ENCODE measurements around the gene LOXL1.

LOXL1 gene

DNA sequence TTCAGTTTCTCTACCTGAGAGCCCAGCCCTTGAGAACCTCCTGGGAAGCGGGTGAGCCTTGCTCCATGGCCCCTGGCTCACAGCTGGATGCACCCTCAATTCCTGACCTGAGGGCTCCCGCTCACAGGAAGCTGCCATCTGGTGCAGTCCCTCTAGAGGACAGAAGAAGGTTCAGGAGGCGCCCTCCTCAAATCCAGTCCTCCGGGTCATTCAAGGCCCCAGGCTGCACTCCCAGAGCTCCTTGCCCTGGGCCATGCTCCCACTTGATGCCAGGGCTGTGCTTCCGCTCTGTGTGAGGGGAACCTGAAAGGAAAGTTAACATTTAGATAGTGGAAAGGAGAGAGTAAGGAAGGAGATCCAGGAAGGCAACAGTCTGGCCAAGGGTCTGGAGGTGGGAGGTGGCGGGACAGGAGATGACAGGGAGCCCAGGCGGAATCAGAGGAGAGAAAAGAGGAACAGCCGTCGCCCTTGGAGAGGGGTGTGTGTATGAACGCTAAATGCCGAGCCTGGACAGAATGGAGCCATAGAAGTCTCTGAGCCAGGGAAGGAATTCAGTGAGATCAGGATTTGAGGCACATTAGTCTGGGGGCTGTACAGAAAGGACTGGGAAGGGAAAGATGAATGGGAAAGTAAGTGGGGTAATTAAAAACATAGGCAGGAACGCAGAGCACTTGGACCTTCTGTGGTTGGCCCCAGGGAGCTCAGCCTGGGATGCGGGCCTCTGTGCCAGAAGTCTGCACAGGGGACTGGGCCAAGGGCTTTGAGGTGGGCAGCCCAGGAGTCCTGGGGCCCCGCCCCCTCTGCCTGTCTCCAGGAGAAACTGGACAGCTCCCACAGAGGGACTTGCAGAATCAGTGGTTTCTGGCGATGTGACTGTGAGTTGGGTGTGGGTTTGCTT, 26.8 kb upstream of the LOXL1 start:
- no peak for ATAC-seq (ENCODE audit: insufficient read depth, low read depth)
- no peak overlapping the region for H2AFZ ChIP-seq (ENCODE audit: low read depth, low read length)

DNA sequence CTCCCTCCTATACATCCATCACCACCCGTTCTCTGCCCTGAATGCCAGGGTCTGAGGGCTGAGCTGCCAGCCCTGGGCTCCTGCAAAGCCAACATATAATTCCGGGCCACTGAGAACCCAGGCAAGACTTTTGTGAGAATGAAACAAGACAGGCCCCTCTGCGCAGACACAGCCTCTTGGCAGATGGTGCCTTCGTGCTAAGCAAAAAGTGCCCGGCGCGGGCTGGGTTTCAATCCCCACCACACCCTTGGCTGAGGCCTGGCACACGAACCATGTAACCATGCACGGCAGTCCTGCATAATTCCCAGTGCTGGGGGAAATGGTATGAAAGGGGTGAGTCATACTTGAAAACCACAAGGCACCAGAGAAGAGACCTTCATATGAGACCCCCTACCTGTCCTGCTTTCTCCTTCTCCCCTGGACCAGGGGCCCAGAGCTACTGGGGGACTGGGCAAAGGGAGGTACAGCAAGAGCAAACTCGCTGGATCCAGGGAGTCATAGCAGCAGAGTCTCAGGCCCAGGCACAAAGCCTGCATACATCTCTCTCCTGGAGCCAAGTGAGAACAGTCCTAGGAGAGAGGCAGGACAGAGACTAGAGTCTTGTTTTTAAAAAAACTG, 26.1 kb upstream of the LOXL1 start:
- H3K9me3 ChIP-seq (ENCODE audit: insufficient read depth, low read length, severe bottlenecking): no peaks in the 10 kb centered on the region
- H3K9ac ChIP-seq (ENCODE audit: low read depth, low read length): no peak overlapping the region
- H3K4me3 ChIP-seq (ENCODE audit: low read depth in 1 of 2, low read length in 2 of 2): no peak overlapping the region
- H2AFZ ChIP-seq (ENCODE audit: low read depth, low read length): no peak overlapping the region
- H3K4me1 ChIP-seq (ENCODE audit: insufficient read depth, low read length): no peaks in the 10 kb centered on the region
- H3K27me3 ChIP-seq (ENCODE audit: insufficient read depth, low read length, poor library complexity): peaks cover 10% of the 10 kb centered on the region
- ATAC-seq (ENCODE audit: insufficient read depth, low read depth) (no peak; the same call in 2 of the 3 replicates), DNase-seq (no peak)
- H4K20me1 ChIP-seq (ENCODE audit: insufficient read depth, low read length): no peaks in the 10 kb centered on the region; the same call in 1 of the 2 replicates
- H3K79me2 ChIP-seq (ENCODE audit: insufficient read depth, low read length): no peaks in the 10 kb centered on the region
- no peaks in the 10 kb centered on the region for H3K36me3 ChIP-seq (ENCODE audit: insufficient read depth, low read length)
- H3K4me2 ChIP-seq (ENCODE audit: insufficient read depth, low read length): no peak overlapping the region
- no peak for TF ChIP-seq CTCF (IDR thresholded peaks at IDR 0.05; ENCODE audit: borderline replicate concordance, extremely low read depth, low read length, poor library complexity, severe bottlenecking)
- no peak for TF ChIP-seq EZH2 (IDR thresholded peaks at IDR 0.05; ENCODE audit: borderline replicate concordance, low read depth, low read length, severe bottlenecking)
- no peak overlapping the region for H3K27ac ChIP-seq (ENCODE audit: low read length)

More for the DNA sequence above, 26.8 kb upstream of the LOXL1 start:
- no peak for DNase-seq
- H3K4me1 ChIP-seq (ENCODE audit: insufficient read depth, low read length): no peaks in the 10 kb centered on the region
- H3K27ac ChIP-seq (ENCODE audit: low read length): no peak overlapping the region
- H3K4me3 ChIP-seq (ENCODE audit: low read depth in 1 of 2, low read length in 2 of 2): no peak overlapping the region
- no peak overlapping the region for H3K4me2 ChIP-seq (ENCODE audit: insufficient read depth, low read length)
- TF ChIP-seq CTCF (IDR thresholded peaks at IDR 0.05; ENCODE audit: borderline replicate concordance, extremely low read depth, low read length, poor library complexity, severe bottlenecking): no peak
- no peak for TF ChIP-seq EZH2 (IDR thresholded peaks at IDR 0.05; ENCODE audit: borderline replicate concordance, low read depth, low read length, severe bottlenecking)
- no peaks in the 10 kb centered on the region for H3K36me3 ChIP-seq (ENCODE audit: insufficient read depth, low read length)
- no peaks in the 10 kb centered on the region; the same call in 1 of the 2 replicates for H4K20me1 ChIP-seq (ENCODE audit: insufficient read depth, low read length)
- peaks cover 7% of the 10 kb centered on the region for H3K27me3 ChIP-seq (ENCODE audit: insufficient read depth, low read length, poor library complexity)
- H3K79me2 ChIP-seq (ENCODE audit: insufficient read depth, low read length): no peaks in the 10 kb centered on the region
- H3K9ac ChIP-seq (ENCODE audit: low read depth, low read length): no peak overlapping the region
- no peaks in the 10 kb centered on the region for H3K9me3 ChIP-seq (ENCODE audit: insufficient read depth, low read length, severe bottlenecking)

DNA sequence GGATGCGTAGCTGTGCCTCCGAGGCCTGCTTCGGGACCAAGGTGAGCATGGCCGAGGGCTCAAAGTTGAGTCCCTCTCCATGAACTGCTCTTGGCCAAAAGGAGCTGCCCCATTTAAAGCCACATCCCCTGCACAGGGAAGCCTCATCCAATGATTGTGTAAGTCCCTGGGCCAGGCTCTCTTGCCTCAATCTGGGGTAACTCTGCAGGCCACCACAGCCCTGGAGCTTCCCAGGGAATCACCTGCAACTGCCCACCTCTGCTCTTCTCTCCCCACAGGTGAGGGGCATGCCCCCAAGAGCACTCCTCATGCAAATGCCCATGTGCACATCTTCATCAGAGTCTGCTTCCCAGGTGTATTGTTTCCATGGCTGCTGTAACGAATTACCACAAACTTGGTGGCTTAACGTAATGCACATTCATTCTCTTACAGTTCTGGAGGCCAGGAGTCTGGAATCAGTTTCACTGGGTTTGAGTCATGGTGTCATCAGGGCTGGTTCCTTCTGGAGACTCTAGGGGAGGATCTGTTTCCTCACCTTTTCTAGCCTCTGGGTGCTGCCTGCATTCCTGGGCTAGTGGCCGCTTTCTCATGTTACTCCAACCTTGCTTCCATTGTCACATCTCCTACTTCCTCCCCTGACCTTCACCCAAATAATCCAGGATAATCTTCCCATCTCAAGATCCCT, 25.0 kb upstream of the LOXL1 start:
- no peaks in the 10 kb centered on the region for H3K4me1 ChIP-seq (ENCODE audit: insufficient read depth, low read length)
- ATAC-seq (ENCODE audit: insufficient read depth, low read depth) (no peak), DNase-seq (no peak)
- no peaks in the 10 kb centered on the region; the same call in 1 of the 2 replicates for H4K20me1 ChIP-seq (ENCODE audit: insufficient read depth, low read length)
- no peak overlapping the region for H3K27ac ChIP-seq (ENCODE audit: low read length)
- H3K36me3 ChIP-seq (ENCODE audit: insufficient read depth, low read length): no peaks in the 10 kb centered on the region
- no peaks in the 10 kb centered on the region for H3K79me2 ChIP-seq (ENCODE audit: insufficient read depth, low read length)
- no peak overlapping the region for H3K4me3 ChIP-seq (ENCODE audit: low read depth in 1 of 2, low read length in 2 of 2)
- TF ChIP-seq CTCF (IDR thresholded peaks at IDR 0.05; ENCODE audit: borderline replicate concordance, extremely low read depth, low read length, poor library complexity, severe bottlenecking): no peak
- no peak for TF ChIP-seq EZH2 (IDR thresholded peaks at IDR 0.05; ENCODE audit: borderline replicate concordance, low read depth, low read length, severe bottlenecking)
- peaks cover 16% of the 10 kb centered on the region for H3K27me3 ChIP-seq (ENCODE audit: insufficient read depth, low read length, poor library complexity)
- H2AFZ ChIP-seq (ENCODE audit: low read depth, low read length): no peak overlapping the region
- H3K9me3 ChIP-seq (ENCODE audit: insufficient read depth, low read length, severe bottlenecking): no peaks in the 10 kb centered on the region
- no peak overlapping the region for H3K9ac ChIP-seq (ENCODE audit: low read depth, low read length)
- H3K4me2 ChIP-seq (ENCODE audit: insufficient read depth, low read length): no peak overlapping the region
